ENCODE data around the gene CLEC16A.

CLEC16A gene

DNA sequence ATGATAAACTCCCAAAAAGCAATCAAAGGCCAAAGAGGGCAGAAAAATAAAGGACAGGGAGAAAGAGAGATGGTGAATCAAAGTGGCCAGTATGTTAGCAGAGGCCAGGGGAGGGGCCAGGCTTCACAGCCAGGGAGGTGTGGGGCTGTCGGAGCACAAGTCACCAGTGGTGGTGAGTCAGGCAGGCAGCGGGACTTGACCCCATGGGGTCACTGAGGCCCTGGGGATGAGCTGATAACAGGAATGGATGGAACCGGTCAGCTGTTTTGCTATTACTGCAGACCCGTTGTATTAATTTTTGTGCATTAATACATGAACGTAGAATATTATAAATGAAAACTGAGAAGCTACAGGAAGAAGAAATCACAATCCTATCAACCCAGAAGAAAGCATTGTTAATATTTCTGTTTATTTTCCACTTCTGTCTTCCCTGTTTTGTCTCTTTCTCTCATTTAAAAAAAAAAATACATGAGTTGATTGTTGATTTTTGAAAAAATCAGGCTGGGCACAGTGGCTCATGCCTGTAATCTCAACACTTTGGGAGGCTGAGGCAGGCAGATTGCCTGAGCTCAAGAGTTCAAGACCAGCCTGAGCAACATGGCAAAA is 204.8 kb downstream of the CLEC16A start:
- DNase-seq (ENCODE audit: low read depth in 2 of 3, low spot score in 2 of 3), result no peak

DNA sequence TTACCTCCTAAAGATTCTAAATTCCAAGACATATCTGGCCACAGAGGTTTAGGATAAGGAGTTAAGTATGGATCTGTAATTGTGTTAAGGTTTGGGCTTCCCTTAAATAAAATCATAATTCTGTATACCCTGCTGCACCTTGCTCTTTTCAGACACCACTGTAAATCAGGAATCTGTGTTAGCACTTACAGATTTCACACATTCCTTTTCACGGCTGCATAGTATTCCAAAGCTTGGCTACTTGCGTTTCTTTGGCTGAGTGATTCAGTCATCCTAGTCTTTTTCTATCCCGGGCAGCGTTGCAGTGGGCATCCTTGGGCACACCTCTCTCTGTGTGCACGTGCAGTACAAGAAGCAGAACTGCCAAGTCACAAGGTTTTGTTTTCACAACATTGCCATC is 205.8 kb downstream of the CLEC16A start:
- DNase-seq (ENCODE audit: low read depth in 2 of 3, low spot score in 2 of 3), result no peak

DNA sequence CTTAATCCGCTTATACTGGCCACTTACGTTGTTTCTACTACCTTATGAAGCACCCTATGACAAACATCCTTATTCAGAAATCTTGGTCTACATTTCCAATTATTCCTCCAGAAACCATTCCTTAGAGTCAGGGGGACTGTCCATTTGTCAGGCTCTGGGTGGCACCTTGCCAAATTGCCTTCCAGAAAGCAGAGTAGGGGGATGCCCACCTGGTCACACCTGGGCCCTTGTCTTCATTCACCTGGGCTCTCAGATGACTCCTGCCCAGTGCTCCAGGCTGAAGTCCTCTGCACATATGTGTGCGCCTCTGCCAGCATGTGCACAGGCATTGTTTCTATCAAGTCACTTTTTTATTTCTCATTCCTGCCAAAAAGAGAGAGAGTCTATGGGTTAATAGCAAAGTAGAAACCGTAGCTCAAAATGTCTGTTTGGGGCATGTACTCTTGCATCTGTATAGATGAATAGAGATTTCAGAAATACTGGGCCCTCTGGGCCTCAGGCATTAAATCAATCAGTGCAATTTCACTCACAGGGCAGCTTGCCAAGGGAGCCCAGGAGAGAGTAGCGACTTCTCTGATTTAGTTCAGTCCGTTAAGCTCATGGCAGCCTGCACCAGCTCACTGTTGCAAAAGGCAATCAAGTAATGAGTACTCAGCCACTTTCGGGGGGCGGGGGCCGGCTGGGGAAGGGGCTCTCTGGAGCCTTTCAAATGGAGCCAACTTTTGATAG is 207.0 kb downstream of the CLEC16A start:
- DNase-seq (ENCODE audit: low read depth in 2 of 3, low spot score in 2 of 3), result no peak

DNA sequence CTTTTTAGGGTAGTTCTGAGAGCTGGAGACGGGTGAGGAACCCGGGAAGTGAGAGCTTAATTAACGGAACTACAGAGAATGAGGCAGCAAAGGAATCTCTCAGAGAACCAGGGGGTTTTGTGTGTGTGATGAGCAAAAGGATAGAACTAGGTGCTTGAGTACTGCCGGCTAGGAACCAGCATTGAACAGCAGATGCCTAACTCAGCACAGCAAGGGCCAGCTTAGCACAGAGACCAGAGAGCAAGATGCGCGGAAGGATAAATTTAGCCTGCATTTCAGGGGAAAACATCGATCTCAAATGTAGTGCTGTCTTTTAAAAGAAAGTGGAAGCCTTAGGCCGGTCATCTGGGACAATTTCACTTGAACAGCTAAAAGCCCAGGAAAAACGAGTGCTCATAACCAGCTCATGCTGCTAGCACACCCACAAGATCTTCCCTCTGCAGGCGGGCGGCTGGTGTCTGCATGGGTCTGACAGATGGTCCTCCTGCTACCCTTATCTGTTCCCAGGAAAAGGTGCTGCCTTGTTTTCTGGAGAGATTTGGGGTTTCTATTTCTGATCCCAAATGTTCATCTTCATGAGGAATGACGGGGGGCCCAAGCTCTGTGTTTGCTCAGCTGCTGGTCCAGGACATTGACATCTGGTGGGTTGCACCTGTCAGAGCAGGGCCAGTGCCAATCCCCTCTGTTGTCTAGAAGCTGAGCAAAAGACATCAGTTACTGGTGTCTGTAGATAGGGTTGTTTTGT is 207.7 kb downstream of the CLEC16A start:
- DNase-seq (ENCODE audit: low read depth in 2 of 3, low spot score in 2 of 3), result no peak

DNA sequence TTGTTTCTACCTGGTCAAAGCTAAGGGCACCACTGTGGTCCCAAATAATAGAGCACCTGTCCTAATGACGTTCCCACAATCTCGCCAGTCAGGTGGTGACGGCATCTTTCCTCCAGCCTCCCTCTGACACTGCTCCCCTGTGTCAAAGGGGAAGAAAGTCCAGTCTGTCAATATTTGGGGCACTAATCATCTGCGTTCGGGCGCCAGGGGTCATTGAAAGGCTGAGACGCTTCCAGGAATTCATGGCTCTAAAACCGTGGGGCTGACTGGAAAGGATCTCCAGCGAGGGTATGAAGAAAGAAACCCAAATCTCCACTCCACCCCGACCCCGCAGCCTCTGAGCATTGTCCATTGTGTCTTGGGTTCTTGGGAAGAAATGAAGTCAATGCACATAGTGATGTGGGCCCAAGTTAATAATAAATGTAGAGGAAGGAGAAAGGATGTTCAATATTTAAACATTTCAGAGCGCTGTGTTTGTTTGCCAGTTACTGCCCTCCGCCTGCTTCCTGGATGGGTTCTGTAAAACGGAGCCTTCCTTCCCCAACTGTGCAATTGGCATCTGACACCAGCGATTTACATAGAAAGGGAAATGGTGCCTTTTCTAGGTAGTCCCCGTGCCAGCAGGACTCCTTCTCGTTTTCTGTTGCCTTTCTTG is 208.4 kb downstream of the CLEC16A start:
- no peak for DNase-seq (ENCODE audit: low read depth in 2 of 3, low spot score in 2 of 3)

DNA sequence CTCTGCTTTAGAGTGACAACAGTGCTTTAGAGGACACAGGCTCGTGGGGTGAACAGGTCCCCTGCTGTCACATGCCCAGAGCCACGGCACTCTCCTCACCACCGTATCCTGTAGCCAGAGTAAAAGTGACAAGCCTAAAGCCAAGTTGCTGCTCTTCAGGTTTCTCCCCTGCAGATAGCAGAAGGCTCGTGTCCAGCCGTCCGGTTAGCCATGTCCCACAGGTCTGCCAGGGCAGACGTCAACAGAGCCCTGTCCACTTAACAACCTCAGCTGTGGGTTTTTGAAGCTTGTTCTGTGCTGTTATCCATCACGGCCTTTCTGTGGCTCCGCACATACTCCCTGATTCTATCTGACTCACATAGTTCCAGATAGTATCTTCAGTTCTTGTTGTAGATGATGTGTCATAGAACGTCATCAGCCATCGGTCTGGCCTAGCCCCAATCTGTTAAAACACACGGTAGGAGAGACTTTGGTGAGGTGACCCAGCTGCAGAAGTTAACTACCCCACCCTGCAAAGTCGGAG is 211.0 kb downstream of the CLEC16A start:
- DNase-seq (ENCODE audit: low read depth in 2 of 3, low spot score in 2 of 3), result no peak

DNA sequence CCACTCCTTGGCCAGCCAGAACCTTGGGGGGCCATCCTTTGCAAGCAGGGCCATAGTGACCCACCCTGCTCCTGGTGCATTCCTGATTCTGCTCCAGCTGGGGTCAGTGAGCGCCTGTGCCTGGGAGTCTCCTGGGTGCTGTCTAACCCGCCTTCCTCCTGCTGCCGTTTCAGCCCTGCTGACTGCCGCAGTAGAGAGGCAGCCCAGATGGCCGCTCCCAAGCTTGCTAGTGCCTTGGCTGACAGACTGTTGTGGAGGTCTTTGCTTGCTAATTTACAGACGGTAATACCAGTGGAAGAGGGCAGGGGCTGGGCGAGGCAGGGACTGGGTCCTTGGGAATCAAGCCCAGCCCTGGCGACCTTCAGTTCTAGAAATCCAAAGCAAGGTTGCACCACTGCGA is 212.0 kb downstream of the CLEC16A start:
- DNase-seq (ENCODE audit: low read depth in 2 of 3, low spot score in 2 of 3), result no peak

DNA sequence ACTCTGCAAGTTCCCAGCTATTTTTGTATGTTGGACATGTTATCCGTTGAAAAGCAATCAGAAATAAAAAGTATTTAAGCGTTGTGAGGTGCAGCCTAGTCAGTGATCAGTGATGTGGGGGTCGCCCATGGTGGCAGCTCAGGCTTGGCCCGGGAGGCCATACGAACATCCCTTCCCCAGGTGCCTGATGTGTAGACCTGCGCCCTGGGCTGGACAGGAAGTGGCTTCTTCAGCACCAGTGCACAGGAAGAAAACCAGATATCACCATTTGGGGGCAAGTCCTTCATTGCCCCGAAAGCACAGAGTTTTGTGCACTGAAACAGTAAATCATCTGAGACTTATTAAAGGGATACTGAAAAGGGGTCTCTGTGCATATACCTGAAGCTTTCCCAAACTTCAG is 212.8 kb downstream of the CLEC16A start:
- no peak for DNase-seq (ENCODE audit: low read depth in 2 of 3, low spot score in 2 of 3)

DNA sequence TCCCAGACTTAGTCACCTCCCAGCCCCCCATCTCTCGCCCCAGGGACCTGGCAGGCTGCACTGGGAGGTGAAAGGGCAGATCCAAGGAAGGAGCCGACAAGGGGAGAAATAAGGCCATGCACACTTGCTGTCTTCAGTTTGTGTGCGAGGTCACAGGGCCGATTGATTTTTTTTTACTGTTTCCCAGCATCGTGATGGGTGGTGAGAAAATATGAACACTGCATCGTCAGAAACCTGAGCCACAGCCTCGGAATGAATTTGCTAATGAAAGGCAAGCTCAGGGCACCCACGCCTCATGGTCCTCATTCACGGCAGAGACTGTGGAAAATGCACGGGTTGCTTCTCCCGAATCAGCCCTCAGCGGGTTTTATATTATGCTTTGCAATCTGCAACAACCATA is 213.7 kb downstream of the CLEC16A start:
- no peak for DNase-seq (ENCODE audit: low read depth in 2 of 3, low spot score in 2 of 3)

DNA sequence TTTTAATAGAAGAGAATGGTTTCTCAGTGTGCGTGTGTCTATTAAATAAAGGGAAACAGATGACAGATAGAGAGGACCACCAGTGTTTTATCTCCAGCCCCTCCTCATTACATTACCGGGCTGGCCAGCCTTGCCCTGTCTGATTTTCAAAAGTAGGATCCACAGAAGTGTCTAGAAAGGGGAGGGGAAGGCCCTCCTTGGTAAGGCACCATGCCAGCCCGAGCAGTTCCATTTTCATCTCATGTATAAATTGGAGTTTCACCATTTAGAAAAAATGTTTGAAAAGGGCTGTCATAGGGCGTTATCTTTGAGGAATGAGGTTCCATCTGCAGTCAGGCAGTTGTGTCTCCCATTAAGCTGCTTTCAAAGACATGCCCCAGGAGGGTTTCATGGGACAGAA is 214.9 kb downstream of the CLEC16A start:
- DNase-seq (ENCODE audit: low read depth in 2 of 3, low spot score in 2 of 3), result no peak

DNA sequence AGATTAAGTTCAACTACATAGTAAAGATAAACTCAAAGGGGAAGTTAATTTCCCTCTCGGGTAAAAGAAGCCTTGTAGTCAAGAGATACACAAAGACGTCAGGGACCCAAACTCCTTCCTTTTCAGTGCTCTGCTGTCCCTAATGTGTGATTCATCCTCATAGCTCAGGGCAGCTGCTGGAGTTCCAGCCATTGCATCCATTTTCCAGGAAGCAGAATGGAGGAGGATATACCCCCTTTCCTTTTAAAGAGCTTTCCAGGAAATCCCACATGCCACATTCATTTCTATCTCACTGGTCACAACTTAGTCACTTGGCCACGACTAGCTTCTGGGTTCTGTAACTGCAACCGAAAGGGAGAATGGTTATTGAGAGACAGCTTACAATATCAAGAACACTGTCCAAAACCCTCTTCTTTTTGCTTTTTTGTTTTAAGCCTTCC is 216.3 kb downstream of the CLEC16A start:
- DNase-seq (ENCODE audit: low read depth in 2 of 3, low spot score in 2 of 3), result no peak

DNA sequence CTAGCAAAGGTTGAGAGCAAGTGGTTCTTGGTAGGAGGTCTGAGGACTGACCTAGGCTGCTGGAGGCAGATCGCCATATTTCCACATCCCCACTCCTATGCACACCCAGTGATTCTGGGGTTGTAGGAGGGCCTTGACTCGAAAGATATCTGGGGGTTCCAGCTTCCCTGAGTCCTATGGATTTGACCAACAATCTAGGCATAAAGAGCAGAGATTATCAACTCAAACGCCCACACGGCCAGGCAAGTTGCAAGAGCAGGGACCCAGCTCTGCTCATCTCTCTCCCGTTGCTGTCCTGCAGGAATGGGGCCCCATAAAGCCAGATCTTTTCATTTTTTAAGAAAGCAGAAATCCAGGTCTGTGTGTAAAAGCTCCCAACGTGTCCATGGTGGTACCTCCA is 217.1 kb downstream of the CLEC16A start:
- no peak for DNase-seq (ENCODE audit: low read depth in 2 of 3, low spot score in 2 of 3)

DNA sequence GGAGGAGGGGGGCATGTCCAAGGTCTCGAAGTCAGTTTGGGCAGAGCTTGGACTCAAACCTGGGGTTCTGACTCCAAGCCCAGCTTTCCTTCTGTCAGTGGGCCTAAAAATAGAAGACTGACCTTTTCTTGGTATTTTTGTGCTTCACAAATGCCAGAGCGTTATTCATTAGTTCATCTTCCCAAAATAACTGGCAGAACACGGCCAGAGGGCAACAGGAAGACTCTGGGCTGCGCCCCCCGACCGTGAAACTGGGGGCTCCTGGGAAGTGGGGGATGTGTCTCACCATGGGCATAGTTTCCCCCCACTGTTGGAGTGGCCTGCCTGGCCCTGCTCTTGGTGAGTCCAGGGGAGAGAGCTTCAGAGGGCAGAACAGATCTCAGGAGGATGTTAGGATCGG is 217.6 kb downstream of the CLEC16A start:
- DNase-seq (ENCODE audit: low read depth in 2 of 3, low spot score in 2 of 3), result no peak

DNA sequence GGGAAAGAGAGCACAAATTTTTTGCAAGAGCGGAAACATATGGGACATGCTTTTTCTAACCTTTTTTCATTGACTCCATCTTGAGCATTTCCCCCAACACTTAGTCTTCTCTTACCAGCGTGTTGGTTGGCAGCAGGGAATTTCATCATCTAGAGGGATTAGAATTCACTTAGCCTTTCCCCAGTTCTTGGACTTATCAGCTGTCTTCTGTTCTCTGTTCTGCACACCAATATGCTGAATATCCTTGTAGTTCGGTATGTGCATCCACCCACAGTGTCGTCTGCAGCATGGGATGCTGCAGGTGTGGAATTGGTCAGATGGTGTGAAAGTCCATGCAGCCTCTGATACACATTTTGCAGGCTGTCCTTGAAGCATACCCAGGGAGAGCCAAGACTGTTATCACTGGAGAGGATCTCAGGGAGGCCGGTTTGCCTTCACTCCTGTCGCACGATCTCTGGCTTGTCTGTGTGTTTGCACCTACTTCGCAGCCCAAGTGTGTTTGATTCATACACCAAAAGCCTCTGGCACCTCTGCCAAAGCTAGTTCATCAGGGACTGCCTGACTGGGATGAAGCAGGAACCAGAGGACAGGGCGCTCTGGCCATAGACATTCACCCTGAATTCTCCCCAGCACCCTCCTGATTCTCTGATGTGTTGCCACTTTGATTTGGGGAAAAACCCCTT is 218.4 kb downstream of the CLEC16A start:
- DNase-seq (ENCODE audit: low read depth in 2 of 3, low spot score in 2 of 3), result no peak

DNA sequence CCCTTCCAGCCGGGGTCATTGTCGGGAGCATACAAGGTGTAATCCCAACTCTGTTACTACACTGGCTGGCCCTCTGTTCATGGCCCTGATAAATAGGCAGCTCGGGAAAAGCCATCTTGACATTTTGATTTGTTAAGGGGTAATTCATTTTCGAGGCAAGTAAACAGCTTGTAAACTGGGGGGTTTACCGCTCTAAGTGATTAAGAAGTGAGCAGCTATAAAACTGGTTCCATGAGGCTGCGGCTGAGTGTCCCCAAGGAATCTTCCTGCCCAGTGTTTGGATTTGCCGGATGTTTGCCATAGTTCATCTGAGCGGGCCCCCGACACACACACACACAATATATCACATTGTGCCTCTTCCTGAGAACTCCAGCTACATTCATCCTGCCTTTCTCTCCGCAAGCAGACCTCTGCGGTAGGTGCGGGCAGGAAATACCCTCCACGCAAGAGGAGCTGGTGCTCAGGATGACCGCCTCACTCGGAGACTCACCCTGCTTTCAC is 219.4 kb downstream of the CLEC16A start:
- DNase-seq (ENCODE audit: low read depth in 2 of 3, low spot score in 2 of 3), result no peak

DNA sequence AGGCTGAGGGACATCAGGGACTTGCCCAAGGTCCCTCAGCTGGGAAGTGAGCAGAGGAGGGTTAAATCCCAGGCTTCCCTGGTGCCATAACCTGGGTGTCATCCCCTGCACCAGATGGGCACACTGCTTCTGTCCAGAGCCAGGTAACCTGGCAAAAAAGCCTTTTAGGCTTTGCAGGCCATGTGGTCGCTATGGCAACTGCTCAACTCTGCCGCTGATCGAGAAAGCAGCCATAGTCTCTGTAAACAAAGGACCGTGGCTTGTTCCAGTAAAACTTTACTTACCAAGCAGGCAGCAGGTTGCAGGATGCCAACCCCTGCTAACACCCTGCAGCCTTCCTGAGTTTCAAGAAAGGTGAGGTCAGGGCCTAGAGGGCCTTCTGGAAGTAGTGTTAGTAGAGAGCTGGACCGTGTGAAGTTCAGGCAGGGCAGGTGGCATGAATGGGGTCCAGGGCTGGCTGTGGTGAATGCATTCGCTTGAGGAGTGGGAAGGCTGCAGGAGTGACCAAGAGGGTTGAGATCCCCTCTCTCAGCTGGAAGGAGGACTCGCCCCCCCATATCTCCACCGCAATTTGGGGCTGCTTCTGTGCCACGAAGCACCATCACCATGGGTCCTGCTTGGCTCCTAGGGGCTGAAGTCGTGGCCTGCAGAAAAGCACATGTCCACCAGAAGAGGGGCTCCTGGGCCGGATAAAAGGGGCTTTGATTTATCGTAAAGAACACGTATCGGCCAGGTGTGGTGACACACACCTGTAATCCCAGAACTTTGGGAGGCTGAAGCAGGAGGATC is 220.3 kb downstream of the CLEC16A start:
- DNase-seq (ENCODE audit: low read depth in 2 of 3, low spot score in 2 of 3), result no peak

DNA sequence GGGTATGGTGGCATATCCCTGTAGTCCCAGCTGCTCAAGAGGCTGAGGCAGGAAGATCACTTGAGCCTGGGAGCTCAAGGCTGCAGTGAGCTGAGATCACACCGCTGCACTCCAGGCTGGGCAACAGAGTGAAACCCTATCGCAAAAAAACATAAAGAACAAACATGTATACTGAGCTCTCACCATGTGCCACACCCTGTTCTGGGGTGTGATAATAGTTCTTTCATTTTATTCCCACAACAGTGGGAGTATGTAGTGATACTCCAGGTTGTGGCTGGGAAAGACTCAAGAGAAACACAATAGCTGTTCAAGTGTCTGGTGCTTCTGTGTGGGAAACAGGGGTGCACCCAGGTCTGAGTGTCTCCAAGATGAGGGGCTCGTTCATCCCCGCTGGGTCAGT is 221.0 kb downstream of the CLEC16A start:
- no peak for DNase-seq (ENCODE audit: low read depth in 2 of 3, low spot score in 2 of 3)

DNA sequence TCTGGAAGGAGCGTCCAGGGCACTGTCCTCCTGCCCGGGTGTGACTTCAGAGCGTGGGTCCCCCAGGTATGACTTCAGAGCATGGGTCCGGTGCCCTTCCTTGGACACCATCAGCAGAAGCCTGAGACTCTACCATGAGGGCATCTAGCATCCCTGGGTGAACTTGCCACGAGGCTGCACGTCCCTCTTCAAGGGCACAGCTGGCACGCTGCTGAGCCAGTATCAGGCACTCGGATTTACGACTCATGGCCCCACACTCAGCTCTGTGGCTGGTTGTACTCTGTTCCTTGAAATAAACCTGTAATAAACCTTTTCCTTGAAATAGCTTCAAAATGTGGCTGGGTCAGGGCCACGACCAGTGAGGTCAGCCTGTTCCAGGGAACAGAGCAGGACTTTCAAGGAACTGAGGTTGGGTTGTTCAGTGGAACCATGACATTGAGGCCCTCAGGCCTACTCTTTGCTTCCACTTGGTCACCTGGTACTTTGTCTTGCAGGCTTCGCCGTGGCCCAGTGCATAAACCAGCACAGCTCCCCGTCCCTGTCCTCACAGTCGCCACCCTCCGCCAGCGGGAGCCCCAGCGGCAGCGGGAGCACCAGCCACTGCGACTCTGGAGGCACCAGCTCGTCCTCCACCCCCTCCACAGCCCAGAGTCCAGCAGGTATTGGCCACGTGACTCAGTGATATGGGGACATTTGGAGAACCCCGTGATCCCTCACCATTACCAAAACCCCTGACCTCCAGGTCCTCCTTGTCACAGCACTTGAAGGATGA is 221.7 kb downstream of the CLEC16A start:
- DNase-seq (ENCODE audit: low read depth in 2 of 3, low spot score in 2 of 3), result no peak

DNA sequence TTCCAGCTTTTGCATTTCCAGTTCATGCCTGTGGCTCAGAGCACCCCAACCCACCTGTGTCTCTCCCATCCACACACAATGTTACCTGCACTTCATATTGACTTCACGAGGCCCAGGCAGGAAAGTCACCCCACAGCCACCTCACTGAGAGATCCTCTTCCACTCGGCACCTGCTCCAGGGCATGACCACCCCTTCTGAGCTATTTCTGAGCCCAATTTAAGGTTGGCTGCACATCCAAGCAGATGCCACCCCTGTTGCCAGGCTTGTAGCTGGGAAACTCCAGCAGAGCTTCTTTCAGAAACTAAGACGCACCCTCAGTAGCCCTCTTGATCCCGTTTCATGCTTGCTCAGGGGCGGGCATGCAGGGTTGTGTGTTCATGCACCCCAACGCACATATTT is 223.2 kb downstream of the CLEC16A start:
- no peak for DNase-seq (ENCODE audit: low read depth in 2 of 3, low spot score in 2 of 3)
